GM12873 (cell line): Measurements from ENCODE around the gene ZNF396.

Source experiments
- TF ChIP-seq, protein P1 (sequence below): IDR thresholded peaks from 2 replicates; pipeline ENCODE4 v1.5.1; 2012; ENCODE audit warnings: low read depth, mild to moderate bottlenecking, moderate library complexity, low read length, control low read depth; ENCODE audit not compliant: insufficient read depth; ENCODE audit errors: missing control alignments

The ZNF396 gene

DNA sequence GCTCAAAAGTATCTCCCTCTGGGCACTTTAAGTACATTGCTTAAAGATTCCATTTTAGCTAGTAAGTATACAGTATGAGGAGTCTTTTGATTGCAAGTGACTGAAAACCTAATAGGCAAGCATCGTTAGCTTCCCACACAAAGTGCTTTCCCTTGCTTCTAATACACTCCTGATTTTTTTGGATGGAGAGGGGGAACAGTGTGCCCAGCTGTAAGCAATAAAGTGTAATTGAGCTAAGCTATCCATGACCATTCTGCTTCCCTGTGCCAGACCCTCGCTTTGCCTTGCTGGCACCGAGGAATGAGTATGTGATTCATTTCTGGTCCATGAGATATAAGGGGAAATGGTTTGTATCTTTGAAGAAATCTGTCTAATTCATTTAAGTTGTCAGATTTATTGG, 29.1 kb downstream of the ZNF396 start:
- TF ChIP-seq, protein P1, sequence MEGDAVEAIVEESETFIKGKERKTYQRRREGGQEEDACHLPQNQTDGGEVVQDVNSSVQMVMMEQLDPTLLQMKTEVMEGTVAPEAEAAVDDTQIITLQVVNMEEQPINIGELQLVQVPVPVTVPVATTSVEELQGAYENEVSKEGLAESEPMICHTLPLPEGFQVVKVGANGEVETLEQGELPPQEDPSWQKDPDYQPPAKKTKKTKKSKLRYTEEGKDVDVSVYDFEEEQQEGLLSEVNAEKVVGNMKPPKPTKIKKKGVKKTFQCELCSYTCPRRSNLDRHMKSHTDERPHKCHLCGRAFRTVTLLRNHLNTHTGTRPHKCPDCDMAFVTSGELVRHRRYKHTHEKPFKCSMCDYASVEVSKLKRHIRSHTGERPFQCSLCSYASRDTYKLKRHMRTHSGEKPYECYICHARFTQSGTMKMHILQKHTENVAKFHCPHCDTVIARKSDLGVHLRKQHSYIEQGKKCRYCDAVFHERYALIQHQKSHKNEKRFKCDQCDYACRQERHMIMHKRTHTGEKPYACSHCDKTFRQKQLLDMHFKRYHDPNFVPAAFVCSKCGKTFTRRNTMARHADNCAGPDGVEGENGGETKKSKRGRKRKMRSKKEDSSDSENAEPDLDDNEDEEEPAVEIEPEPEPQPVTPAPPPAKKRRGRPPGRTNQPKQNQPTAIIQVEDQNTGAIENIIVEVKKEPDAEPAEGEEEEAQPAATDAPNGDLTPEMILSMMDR = no peak

DNA sequence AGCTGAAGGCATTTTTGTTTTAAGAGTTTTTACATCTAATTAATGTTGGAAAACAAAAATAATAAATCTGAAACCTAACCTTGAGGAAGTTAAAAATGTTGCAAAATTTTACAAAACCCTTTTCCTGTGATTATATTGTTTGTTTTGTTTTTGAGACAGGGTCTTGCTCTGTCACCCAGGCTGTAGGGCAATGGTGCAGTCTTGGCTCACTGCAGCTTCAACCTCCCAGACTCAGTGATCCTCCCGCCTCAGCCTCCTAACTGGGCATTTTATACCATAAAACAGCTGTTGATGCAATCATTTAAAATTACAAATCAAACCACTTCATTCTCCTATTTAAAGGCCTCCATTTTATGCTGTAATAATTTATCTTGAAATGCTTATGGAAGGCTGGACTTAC, 31.2 kb downstream of the ZNF396 start:
- TF ChIP-seq, protein P1 = no peak

DNA sequence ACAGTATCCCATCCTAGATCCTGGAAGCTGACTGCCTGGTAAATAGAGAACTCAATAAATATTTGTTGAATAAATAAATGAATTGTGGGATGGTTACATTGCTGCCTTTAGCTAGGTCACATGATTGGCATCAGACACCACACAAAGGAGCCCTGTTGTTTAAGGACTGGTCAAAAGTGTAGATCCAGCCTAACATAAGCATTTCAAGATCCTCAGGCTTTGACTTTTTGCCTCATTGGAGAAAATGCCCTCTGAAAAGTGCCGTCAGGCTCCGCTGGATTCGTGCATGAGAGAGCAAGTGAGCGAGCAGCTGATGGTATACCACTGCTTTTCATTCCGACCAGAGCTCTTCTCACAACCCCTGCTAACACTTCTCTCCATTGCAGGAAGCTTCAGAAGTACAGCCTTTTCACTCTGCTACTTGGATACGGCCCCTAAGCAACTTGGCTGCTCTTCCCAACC, 31.6 kb downstream of the ZNF396 start:
- TF ChIP-seq, protein P1 = no peak

DNA sequence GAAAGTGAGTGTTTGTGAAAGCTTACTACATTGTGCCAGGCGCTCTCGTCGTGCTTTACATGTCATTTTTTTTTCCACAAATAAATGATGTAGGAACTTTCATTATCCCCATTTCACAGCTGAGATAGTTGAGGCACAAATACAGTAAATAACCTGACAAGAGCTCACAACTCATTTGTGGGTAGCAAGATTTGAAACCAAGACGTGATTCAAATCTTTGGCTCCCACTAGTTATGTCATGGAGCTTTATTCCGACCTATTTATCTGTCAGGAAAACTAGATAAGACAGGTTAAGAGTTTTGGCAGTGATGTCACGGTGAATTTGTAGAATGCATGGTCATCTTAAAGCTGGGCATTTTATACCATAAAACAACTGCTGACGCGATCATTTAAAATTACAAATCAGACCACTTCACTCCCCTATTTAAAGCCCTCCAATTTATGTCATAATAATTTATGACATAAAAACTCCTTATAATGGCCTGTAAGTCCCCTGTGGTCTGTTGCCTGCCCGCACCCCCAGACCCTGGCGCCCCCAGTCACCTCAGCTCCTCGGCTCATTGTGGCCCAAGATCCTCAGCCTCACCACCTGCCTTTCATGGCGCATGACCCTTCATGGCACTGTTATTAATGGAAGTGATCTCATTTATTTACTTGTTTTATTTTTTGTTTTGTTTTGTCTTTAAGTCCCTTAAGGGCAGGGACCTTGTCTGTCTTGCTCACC, 32.2 kb downstream of the ZNF396 start:
- TF ChIP-seq, protein P1 = no peak

DNA sequence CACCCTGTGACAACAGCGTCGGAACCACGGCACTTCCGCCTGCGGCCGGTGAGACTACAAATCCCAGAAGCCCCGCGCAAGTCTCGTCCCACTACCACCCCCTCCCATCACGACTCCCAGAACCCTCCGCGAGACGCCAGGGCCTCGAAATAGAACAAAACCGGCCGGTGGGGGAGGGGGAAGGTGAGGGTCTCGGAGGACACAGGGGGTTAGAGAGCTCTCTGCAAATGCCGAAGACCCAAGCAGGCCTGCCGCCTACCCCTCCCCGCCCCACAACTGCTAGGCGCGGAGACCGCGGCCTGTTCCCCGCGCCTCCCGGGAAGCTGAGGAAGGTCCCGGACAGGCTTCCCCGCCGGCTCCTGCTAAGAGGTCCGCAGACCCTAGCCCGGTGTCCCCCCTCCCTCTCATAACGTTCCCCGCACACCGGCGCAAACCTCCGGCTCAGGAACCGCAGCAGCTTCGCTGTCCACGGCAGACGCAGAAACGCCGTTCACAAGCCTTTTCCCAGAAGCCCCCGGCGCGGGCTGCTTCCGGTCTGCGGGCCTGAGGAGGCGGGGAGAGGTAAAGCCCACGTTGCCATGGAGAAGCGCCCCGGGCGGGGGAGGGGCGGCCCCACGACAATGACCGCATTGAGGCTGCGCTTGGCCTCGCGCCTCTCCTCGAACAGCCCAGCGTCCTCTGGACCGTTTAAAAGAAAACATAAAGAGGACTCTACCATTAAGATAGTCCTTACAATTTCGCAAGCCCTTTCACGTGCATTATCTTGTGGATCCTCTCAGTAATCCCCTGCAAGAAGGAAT, 33.0 kb downstream of the ZNF396 start, which contains the start of gene ZNF24:
Gene ZNF24, minus strand, starts transcription at position 485 of the 800 bp plus-strand sequence. CDS start 3,770 bp downstream, outside the sequence.
- TF ChIP-seq, protein P1 = no peak

DNA sequence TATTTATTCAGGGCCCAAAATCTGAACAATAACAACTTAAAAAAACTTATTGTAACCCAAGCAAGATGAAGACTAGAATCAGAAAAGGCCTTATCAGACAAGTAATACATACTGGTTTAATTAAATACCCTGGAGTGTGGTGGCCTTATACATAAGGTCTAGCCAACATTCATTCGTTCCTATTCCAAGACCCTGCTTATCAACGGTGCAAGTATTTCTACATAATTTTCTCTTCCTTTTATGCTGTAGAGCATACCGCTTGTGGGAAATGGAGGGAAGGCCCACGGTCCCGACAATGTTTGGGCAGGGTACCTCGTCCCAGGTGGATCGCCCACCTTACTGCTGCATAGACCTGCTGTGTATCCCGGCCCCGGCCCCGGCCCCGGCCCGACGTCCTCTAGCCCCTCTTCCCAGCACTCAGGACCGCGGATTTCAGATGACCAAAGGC, 33.6 kb downstream of the ZNF396 start:
- TF ChIP-seq, protein P1 = no peak

DNA sequence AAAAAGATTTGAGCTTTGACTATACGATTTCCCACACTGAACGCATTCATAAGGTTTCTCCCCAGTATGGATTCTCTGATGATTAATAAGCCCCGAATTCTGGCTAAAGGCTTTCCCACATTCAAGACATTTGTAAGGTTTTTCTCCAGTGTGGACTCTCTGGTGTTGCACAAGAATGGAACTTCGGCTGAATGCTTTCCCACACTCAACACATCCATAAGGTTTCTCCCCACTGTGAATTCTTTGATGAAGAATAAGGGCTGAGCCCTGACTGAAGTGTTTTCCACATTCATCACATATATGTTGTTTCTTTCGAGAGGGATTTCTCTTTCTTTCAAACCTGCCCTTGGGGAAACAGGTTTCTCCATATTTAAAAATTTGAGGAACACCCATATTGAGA, 39.9 kb downstream of the ZNF396 start:
- TF ChIP-seq, protein P1 = no peak
